ENCODE measurements around the gene FNIP2.

DNA sequence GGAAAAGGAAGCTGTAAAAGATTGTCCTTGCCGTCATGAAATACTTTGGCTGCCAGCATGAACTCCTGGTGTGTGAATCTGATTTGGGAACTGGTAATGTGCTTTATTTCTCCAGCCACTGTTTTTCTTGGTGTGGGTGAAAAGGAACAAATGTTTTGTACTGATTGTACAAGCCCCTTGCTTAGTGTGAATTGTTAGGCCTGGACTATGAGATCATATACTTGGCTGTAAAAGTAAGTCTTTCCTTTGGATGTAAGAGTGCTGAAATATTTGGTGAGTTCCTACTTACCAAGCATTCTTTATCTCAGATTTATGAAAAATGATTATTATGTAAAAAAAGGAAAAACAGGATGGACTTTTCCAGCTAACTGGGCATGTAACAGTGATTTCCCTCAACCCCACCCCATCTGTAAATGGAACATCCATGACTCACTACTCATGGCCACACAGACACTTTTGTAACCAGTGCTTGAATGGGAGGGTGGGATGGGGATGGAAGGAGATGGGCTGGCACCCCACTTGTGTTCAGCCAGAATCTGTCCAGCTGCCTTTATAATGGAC lies 6.3 kb downstream of the FNIP2 start:
- TF ChIP-seq BHLHE40 (IDR thresholded peaks at IDR 0.05; ENCODE audit: borderline replicate concordance) (no peak), ZNF384 (IDR thresholded peaks at IDR 0.05) (no peak), SP1 (IDR thresholded peaks at IDR 0.05) (no peak)
- TF ChIP-seq, protein P1, sequence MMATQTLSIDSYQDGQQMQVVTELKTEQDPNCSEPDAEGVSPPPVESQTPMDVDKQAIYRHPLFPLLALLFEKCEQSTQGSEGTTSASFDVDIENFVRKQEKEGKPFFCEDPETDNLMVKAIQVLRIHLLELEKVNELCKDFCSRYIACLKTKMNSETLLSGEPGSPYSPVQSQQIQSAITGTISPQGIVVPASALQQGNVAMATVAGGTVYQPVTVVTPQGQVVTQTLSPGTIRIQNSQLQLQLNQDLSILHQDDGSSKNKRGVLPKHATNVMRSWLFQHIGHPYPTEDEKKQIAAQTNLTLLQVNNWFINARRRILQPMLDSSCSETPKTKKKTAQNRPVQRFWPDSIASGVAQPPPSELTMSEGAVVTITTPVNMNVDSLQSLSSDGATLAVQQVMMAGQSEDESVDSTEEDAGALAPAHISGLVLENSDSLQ (IDR thresholded peaks at IDR 0.05), result no peak

Measured in HEK293T (cell line).